Natural killer cell (primary cell): Measurements from ENCODE around the gene JADE3. TPM values are rescaled to one million over a fixed set of nuclear protein-coding genes. Genes with fewer than 3 reads are reported as not detected.

Experiments
- ATAC-seq, 3 donors: fragments of 150-1000 bp in 2 of 3; fragments of 200-7000 bp in 1 of 3; cut with Tn5 transposase; 1 replicate in 1 of 3; 2 replicates in 2 of 3; pipeline ENCODE4 v1.10.0; 2021; ENCODE audit warnings: mild to moderate bottlenecking in 2 of 3, moderate library complexity in 2 of 3
- DNase-seq, 2 donors: peaks; one replicate each; pipeline versions ENCODE4 v3.0.0 to v3.0.0-alpha.2; 2013 to 2021; ENCODE audit warnings: mixed read lengths in 1 of 2
- H3K27ac ChIP-seq: one replicate; pipeline ENCODE4 v1.5.1; 2013; ENCODE audit warnings: mild to moderate bottlenecking, low read length
- H3K27me3 ChIP-seq: one replicate; pipeline ENCODE4 v1.6.1; 2013; ENCODE audit warnings: low read length; ENCODE audit not compliant: control insufficient read depth, insufficient read depth
- H3K36me3 ChIP-seq: one replicate; pipeline ENCODE4 v1.6.1; 2013; ENCODE audit warnings: low read length; ENCODE audit not compliant: control insufficient read depth, insufficient read depth
- H3K4me1 ChIP-seq: one replicate; pipeline ENCODE4 v1.6.1; 2013; ENCODE audit warnings: low read length; ENCODE audit not compliant: control insufficient read depth, insufficient read depth
- H3K4me3 ChIP-seq: one replicate; pipeline ENCODE4 v1.5.1; 2013; ENCODE audit warnings: low read length
- H3K9me3 ChIP-seq: one replicate; pipeline ENCODE4 v1.6.1; 2013; ENCODE audit warnings: low read length; ENCODE audit not compliant: control insufficient read depth, insufficient read depth
- H3K27ac Mint-ChIP-seq, 2 donors: one replicate each; pipeline ENCODE4 v1.8.0; 2022; ENCODE audit warnings: mild to moderate bottlenecking in 2 of 2, mixed read lengths in 2 of 2, moderate library complexity in 1 of 2
- H3K27me3 Mint-ChIP-seq, 2 donors: one replicate each; pipeline ENCODE4 v1.8.0; 2022; ENCODE audit warnings: low read depth in 2 of 2, mixed read lengths in 2 of 2
- H3K36me3 Mint-ChIP-seq: one replicate; pipeline ENCODE4 v1.8.0; 2022; ENCODE audit warnings: mixed read lengths
- H3K4me1 Mint-ChIP-seq, 2 donors: one replicate each; pipeline ENCODE4 v1.8.0; 2022; ENCODE audit warnings: mixed read lengths in 2 of 2
- H3K4me3 Mint-ChIP-seq: one replicate; pipeline ENCODE4 v1.8.0; 2022; ENCODE audit warnings: mild to moderate bottlenecking, moderate library complexity, mixed read lengths
- H3K9me3 Mint-ChIP-seq, 2 donors: one replicate each; pipeline ENCODE4 v1.8.0; 2022; ENCODE audit warnings: mixed read lengths in 2 of 2
- WGBS: methylation state at CpG from one replicate; pipeline ENCODE4 v1.1.7; 2013; ENCODE audit warnings: missing lambda C conversion rate; ENCODE audit not compliant: insufficient coverage; 5-methylcytosine and 5-hydroxymethylcytosine counted together
- intact Hi-C: fragments of 100-400 bp; cut with micrococcal nuclease; formaldehyde crosslinking; loops from one replicate; pipeline ENCODE4 v1.14.2; 2022
- total RNA-seq, 4 donors: library from RNA; stranded (reverse); fragments of 120-200 nt in 1 of 4; gene quantifications; one replicate each; pipeline versions ENCODE4 v1.2.3 to v1.2.4, GENCODE V29; 2013 to 2022
- TF ChIP-seq, protein P1 (sequence below): fragments of 200-600 bp; IDR thresholded peaks from one replicate; pipeline ENCODE4 v1.8.0; 2022; ENCODE audit warnings: antibody characterized with exemption

The JADE3 gene
- total RNA-seq, 3 donors from 2014 or later (not counting 1 experiment from before 2014, with no cell fraction given), result 0.16 to 0.54 (median 0.43) TPM

- no peak overlapping the region for H3K27ac ChIP-seq
- H3K27ac Mint-ChIP-seq, result no peak overlapping the region
- TF ChIP-seq, protein P1, sequence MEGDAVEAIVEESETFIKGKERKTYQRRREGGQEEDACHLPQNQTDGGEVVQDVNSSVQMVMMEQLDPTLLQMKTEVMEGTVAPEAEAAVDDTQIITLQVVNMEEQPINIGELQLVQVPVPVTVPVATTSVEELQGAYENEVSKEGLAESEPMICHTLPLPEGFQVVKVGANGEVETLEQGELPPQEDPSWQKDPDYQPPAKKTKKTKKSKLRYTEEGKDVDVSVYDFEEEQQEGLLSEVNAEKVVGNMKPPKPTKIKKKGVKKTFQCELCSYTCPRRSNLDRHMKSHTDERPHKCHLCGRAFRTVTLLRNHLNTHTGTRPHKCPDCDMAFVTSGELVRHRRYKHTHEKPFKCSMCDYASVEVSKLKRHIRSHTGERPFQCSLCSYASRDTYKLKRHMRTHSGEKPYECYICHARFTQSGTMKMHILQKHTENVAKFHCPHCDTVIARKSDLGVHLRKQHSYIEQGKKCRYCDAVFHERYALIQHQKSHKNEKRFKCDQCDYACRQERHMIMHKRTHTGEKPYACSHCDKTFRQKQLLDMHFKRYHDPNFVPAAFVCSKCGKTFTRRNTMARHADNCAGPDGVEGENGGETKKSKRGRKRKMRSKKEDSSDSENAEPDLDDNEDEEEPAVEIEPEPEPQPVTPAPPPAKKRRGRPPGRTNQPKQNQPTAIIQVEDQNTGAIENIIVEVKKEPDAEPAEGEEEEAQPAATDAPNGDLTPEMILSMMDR, result no peak
- H3K9me3 Mint-ChIP-seq, result no peaks in the 10 kb centered on the region
- no peak overlapping the region for H3K4me3 ChIP-seq
- no CpG with 5 or more reads among the region's 3 CpGs for WGBS
- no peaks in the 10 kb centered on the region for H3K9me3 ChIP-seq
- H3K27me3 ChIP-seq, result no peaks in the 10 kb centered on the region
- H3K36me3 Mint-ChIP-seq, result no peaks in the 10 kb centered on the region
- H3K4me1 Mint-ChIP-seq, result no peaks in the 10 kb centered on the region
- H3K4me1 ChIP-seq, result no peaks in the 10 kb centered on the region
- DNase-seq, result no peak
- H3K4me3 Mint-ChIP-seq, result no peak overlapping the region
- intact Hi-C loops, result no loop called here
- no peak for ATAC-seq
- no peaks in the 10 kb centered on the region for H3K27me3 Mint-ChIP-seq
- H3K36me3 ChIP-seq, result no peaks in the 10 kb centered on the region
Measured at GRCh38 chrX:46884799-46885198, 27.4 kb upstream of the JADE3 start.

DNA sequence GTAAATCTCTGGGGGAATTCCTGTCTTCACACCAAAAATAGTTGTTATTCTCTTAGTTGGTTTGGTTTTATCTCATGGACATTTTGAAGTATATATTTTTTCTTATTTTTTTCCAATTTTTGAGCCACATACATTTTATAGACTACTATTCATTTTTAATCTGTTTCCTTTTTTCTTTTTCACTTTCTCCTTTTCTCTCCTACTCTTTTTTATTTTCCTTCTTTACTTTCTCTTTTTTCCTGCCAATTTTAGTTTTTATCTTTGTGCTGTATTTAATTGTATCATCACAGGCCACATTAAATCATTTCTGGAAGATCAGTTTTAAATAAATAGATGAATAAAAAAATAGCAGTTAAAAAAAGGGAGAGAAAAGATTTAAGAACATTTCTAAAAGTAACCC, 14.0 kb upstream of the JADE3 start:
- no peaks in the 10 kb centered on the region for H3K4me1 Mint-ChIP-seq
- no peak overlapping the region for H3K27ac ChIP-seq
- no peak overlapping the region for H3K4me3 ChIP-seq
- intact Hi-C loops, result no loop called here
- peaks cover 0 to 15% of the 10 kb centered on the region in 2 donors for H3K27me3 Mint-ChIP-seq
- H3K4me3 Mint-ChIP-seq, result no peak overlapping the region
- no peak overlapping the region for H3K27ac Mint-ChIP-seq
- no peaks in the 10 kb centered on the region for H3K4me1 ChIP-seq
- no peaks in the 10 kb centered on the region for H3K36me3 Mint-ChIP-seq
- H3K9me3 ChIP-seq, result no peaks in the 10 kb centered on the region
- no peaks in the 10 kb centered on the region for H3K9me3 Mint-ChIP-seq
- H3K27me3 ChIP-seq, result no peaks in the 10 kb centered on the region
- no peaks in the 10 kb centered on the region for H3K36me3 ChIP-seq
- TF ChIP-seq, protein P1, result no peak
- ATAC-seq, result no peak
- DNase-seq, result no peak

DNA sequence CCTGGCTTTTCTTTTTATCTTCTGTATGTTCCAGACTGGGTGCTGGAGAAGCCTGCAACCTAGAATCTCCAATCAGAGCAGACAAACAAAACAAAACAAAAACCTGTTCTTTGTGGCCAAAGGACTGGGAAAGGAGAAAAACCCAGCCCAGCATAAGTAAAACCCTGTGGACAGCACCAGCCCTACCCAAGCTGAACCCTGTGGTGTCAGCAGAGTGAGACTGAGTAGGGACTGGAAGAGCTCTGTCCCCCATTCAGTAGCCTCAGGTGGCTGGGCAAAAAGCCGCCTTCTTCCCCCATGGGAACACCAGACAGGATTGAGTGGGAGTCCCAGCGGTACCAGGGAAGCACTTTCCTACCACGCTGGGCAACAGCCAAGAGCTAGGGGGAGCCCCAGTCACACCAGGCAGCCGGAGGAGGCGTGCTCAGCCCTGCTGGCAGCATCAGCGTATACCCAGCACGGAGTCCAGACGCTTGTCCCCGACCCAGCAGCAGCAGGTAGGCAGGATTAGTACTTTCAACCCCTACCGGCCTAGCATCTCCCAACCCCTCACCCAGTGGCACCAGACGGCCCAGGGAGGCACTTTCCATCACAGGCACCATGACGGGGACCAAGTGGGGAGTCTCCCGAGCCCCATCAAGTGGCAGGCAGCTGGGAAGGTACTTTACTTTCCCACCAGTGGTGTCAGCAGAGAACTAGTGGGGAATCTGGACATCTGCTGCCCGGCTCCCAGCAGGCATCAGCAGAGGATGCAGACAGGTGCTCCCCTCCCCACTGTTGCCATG, 8.6 kb upstream of the JADE3 start:
- DNase-seq (peak; percentile 32 to 69), ATAC-seq (peak; percentile 84 to 98 (median 86))
- H3K4me3 ChIP-seq, result peak overlapping the region; percentile 20
- H3K9me3 ChIP-seq, result no peaks in the 10 kb centered on the region
- no peaks in the 10 kb centered on the region for H3K36me3 ChIP-seq
- TF ChIP-seq, protein P1, result peak; percentile 29
- Mint-ChIP-seq H3K36me3 (no peaks in the 10 kb centered on the region), H3K27ac (no peak overlapping the region), H3K4me1 (no peaks in the 10 kb centered on the region), H3K9me3 (no peaks in the 10 kb centered on the region), H3K4me3 (peak overlapping the region; percentile 9), H3K27me3 (peaks cover 0 to 18% of the 10 kb centered on the region in 2 donors)
- peaks cover 2% of the 10 kb centered on the region for H3K27me3 ChIP-seq
- H3K4me1 ChIP-seq, result peaks cover 7% of the 10 kb centered on the region
- 0% methylated on average over 13 of the region's 14 CpGs for WGBS
- intact Hi-C loops, result no loop called here
- no peak overlapping the region for H3K27ac ChIP-seq

GRCh38 chrX:46904626-46905025, 7.6 kb upstream of the JADE3 start:
- ATAC-seq (no peak), DNase-seq (no peak)
- Histone ChIP-seq H3K4me3 (no peak overlapping the region), H3K36me3 (no peaks in the 10 kb centered on the region), H3K27me3 (peaks cover 2% of the 10 kb centered on the region), H3K4me1 (peaks cover 7% of the 10 kb centered on the region), H3K9me3 (no peaks in the 10 kb centered on the region), H3K27ac (no peak overlapping the region)
- Mint-ChIP-seq H3K4me1 (no peaks in the 10 kb centered on the region), H3K27ac (no peak overlapping the region), H3K36me3 (no peaks in the 10 kb centered on the region), H3K9me3 (no peaks in the 10 kb centered on the region), H3K27me3 (peaks cover 0 to 18% of the 10 kb centered on the region in 2 donors), H3K4me3 (no peak overlapping the region)
- intact Hi-C loops, result no loop called here
- no CpG with 5 or more reads among the region's 2 CpGs for WGBS
- TF ChIP-seq, protein P1, result no peak
